HG03469 (cell line): ENCODE measurements around the gene TIAL1.
"Not testable (repeated sequence)": the region's sequence is repeated elsewhere in the genome, so short reads cannot be mapped to it uniquely, and the experiment has no call there.

Experiments
- ATAC-seq: cut with Tn5 transposase; IDR thresholded peaks from one replicate; pipeline ENCODE4 v1.9.1; 2021; ENCODE audit warnings: mild to moderate bottlenecking, moderate library complexity, moderate number of reproducible peaks; ENCODE audit not compliant: unreplicated experiment

Gene TIAL1

DNA sequence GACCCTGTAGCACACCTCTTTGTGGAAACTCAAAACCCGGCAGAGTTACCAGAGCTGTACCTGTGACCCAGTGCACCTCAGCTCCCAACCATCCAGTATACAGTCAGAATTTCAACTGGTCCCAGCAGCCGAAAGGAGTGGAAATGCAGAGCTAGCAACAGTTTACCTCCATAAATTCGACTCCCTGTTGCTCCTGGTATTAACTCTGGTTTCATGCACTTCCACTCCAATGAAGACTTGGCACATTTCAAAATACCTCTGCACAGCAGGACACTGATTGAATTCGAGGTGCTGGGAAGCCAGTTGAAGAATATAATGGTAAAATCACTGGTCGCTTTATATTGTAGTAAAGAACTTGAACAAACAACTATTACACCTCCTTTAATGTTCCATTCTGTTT, 17.9 kb upstream of the TIAL1 start:
- ATAC-seq, result no peak

DNA sequence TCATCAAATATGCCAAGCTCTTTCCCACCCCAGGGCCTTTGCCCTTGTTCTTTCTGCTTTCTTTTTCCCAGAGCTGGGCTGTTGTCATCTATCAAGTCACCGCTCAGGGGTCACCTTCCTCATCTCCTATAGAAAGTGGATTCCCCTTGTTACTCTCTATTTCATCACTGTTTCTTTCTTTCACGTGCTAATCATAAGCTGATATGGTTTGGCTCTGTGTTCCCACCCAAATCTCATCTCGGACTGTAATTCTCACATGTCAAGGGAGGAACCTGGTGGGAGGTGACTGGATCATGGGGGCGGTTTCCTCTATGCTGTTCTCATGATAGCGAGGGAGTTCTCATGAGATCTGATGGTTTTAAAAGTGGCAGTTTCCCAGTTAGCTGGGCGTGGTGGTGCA, 17.0 kb upstream of the TIAL1 start:
- ATAC-seq, result no peak

DNA sequence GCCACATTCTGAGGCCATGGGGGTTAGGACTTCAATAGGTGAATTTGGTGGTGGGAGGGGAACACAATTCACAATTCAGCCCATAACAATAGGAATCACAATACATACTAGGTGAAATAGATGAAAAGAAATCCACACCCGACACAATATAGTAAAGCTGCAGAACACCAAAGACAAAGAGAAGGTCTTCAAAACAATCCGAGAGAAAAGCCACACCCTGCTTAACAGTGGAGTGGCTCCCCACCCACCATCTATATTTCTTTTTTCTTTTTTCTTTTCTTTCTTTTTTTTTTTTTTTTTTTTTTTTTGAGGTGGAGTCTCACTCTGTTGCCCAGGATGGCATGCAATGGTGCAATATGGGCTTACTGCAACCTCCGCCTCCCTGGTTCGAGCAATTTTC, 14.7 kb upstream of the TIAL1 start:
- ATAC-seq, result no peak

DNA sequence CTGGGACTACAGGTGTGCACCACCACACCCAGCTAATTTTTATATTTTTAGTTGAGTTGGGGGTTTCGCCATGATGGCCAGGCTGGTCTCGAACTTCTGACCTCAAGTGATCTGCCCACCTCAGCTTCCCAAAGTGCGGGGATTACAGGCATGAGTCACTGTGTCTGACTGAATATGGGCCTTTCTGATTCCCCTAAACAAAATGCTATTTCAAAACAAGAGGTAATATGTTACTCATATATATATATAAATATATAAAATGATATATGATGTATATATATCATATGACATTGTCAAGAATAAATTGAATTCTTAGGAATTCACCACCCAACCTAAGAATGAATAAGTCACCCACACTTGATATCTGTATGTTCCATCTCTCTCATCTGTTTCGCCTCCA, 12.8 kb upstream of the TIAL1 start:
- no peak for ATAC-seq

DNA sequence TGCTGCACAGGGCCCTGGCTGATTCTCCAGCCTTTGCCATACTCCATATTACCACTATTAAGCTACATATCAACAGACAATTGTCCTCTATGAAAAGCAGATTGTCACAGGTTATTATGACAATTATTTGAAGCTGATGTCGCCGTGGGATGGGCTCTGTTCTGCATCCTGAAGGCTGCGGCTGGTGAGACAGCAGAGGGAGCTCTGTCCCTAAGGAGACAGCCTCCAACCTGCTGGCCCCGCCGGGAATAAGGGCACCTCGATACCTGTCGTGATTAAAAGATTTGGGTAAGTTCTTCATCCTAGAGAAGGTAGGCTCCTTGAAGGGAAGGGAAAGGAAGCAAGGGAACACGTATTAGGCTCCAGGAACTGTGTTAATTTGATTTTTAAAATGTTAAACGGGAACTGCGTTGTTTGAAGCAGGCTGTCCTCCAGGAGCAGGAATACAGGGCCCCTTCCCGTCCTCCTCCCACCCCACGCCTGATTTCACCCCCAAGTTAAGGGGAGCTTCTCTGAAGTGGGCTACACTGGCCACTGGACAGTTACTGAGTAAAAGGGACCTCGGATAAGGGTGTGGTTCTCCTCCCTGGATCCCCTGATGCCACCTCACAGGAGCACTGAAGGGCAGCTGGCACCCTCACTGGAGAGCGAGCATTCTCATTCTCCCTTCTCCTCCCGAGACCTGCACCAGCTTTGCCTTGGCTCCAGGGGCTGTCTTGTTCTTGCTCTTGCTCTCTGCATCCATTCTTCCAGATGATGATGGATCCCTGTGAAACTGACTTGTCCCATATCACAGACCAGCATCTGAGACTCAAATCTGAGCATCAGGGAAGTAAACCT, 11.8 kb upstream of the TIAL1 start:
- ATAC-seq, result no peak

DNA sequence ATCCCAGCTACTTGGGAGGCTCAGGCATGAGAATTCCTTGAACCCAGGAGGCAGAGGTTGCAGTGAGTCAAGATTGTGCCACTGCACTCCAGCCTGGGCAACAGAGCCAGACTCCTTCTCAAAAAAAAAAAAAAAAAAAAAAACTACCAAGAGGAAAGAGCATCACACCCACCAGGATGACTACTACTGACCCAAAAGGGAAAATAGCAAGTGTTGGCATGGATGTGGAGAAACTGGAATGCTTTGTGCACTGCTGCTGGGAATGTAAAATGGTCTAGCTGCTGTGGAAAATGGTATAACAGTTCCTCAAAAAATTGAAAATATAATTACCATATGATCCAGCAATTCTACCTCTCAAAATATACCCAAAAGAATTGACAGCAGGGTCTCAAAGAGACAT, 7.7 kb upstream of the TIAL1 start:
- no peak for ATAC-seq

DNA sequence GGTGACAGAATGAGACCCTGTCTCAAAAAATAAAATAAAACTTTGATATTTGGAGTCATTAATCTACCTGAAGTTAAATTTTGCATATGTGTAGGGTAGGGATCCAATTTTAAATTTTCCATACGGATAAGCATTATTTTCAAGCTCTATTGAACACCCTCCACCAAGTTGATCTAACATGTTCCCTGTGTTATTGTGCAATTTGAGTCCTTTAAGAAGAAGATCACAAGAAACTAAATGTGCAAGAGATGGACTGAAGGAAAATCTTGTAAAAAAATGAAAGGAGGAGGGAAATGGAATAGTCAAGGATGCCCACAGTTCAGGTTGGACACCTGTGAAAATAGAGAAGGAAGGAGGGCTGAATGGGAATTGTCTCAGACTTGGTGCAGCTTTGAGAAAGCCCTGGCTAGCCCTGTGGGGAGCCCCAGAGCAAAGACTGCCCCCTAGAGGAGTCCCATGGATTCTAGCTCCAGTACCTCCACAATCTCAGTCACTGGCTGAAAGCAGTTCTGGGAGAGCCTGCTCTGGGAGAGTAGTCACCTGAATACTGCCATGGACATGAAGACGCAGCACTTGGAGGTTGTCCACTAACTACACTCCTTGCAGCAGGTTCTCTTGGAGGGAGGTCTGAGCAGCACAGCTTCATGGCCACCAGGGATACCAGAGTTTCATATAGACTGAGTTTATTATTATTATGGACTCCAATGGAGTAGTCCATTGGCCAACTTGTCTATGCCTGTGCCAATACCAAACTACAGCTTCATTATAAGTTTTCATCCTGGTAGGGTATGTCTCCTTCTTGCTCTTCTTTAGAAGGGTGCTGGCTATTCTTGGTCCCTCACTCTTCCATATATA, 5.7 kb upstream of the TIAL1 start:
- no peak for ATAC-seq

DNA sequence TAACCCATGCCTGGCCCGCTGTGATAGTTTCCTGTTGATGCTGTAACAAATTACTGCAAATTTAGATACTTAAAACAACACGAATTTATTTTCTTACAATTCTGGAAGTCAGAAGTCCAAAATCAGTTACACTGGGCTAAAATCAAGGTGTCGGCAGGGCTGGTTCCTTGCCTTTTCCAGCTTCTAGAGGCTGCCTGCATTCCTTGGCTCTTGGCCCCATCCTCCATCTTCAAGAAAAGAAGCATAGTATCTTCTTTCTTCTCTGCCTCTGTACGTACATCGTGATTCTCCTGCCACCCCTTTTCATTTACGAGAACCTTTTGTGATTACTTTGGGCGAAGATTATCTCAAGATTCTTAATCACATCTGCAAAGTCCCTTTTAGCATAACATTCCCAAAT, 1.6 kb upstream of the TIAL1 start:
- no peak for ATAC-seq

DNA sequence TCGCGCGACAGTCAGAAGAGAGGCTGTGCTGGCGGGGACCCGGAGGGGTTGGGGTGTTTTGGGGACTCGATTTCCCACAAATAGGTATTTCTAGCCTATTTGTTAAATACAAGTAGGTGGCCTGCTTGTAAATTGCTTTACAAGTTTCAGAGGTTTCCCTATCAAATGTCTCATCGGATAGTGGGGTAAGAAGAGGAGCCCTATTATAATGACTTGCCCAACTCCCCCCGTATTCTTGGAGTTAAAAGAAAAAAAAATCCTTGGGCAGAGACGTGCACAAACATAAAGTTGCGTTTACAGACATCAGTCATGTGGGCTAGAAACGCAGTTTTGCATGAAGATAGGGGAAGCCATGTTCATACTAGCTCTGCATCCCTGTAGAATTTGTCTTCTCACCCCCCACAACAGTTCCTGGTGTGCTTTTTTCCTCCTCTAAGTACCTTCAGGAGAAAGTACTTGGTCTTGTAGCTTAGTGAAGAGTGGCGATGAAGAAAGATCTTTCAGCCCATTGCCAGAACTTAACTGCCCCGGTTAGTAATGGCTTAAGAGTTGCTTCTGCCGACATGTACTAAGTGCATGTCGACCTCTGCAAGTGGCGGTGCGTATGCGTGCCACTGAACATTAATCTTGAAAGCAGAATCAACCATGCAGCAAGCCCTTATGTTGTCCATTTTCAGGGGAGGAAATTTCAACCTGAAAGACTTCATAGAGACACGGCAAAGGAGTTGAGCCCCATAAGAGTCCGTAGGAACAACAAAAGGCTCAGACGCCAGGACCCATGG, 832 bp upstream of the TIAL1 start:
- no peak for ATAC-seq

DNA sequence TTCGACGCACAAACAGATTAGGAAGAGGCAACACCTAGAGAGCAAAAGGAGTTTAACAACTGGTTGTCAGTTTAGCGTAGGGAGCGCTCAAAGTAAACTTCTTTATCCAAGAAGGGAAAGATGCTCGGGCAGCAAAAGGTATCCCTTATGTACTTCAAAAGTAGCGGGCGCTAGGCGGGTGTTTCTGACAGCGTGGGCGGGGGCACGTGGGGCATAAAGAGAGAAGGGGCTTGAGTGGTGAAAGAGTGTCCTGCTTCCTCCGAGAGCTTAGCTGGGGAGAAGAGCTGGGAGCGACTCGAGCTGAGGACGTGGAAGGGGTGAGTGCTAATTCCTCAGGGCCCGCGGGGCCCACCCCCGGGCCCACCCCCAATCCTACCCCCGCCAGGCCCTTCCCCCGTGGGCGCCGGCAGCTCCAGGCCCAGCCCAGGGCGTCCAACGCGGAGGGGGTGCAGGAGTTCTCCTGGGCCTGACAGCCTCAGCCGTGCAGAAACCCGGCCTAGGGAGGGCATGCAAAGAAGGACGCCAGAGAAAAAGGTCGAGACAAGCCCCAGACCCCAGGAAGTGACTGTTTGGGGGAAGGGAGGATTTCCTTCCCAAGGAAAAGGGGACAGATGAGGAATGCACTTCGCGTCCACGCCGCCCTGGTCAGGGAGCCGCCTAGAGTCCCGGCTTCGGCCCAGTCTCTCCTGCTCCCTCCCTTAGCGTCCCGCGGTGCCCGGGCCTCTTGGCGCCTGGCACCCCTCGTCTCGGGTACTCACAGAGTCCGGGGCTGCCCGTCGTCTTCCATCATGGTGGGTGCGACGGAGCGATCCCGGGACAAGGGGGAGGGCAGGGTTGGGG, 868 bp downstream of the TIAL1 start:
- no peak for ATAC-seq

DNA sequence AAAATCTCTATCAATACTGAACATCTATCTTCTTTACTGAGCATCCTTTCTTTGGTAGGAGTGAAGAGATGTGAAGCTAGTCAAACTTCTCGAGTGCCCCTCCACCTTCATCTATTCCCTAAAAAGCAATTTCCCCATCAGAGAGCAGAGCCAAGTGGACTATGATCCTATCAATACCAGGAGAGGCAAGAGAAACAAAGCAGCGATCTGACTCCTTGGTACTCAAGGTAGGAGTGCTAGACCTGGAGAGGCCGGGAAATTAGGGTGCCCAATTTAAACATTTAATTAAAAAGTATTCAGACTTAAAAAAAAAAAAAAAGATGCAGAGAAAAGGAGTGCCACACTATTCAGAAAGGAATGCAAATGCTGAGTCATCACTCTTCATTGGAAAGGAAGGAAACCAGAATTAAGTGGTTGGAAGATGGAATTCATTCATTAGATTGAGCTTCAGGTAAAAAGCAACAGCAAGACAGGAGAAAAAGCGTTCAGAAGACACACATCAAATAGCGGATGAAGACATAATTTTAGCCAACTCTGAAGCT, 1.6 kb downstream of the TIAL1 start:
- no peak for ATAC-seq

DNA sequence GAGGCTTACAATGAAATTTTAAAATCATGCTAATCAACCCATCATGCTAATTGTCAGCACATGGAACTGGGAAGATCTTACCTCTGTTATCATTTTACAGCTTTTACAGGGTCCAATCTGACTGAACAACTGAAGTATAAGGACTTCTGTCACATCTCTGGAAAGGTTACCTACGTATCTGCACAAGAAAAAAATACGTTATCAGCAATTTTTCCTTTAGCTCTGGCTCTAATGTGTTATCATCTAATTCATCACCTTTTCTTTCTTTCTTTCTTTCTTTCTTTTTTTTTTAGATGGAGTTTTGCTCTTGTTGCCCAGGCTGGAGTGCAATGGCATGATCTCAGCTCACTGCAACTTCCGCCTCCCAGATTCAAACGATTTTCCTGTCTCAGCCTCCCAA, 8.7 kb downstream of the TIAL1 start:
- no peak for ATAC-seq

DNA sequence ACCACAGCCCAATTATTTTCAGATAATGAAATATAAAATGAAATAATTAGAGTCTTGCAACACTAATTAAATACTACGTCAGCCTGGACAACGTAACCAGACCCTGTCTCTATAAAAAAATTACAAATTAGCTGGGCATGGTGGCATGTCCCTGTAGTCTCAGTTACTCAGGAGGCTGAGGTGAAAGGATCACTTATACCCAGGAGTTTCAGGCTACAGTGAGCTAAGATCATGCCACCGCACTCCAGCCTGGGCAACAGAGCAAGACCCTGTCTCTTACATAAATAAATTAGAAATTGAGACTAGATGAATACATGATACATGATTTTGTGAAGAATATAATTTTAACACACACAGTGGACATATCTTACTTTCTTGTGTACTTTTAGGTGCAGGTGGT, 18.4 kb downstream of the TIAL1 start:
- ATAC-seq, result no peak

DNA sequence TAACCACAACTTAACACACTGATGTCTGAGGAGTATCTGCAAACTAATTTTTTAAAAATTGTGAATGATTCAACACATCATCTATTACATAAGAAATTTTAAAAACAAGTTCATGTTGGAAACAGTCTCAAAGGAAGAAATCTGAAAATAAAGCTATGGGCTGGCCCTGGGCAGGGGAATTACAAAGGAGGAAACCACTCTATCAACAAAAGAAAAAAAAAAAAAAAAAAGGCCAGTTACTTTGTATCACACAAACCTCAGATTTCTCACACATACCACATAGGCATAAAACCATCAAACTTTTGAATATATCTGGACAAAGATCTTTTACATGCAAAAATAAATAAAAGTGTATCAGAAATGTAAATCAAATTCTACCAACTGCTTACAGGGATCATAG, 20.8 kb downstream of the TIAL1 start:
- no peak for ATAC-seq

DNA sequence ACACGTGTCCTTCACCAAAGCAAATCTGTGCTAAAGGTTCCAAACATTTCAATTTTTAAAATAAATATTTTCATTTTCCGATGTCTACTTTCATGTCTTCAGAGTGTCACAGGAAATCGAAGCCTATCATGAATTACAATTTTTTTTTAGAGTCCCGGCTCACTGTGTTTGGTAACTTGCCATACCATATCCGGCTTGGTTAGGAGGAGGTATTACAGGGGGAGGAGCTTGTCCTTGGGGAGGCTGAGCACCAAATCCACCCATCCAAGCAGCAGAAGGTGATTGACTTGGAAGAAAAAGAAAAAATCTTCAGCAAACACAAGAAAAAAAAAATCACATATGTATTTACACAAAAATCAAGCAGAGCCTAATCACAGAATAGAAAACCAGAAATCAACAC, 21.3 kb downstream of the TIAL1 start:
- ATAC-seq, result no peak

DNA sequence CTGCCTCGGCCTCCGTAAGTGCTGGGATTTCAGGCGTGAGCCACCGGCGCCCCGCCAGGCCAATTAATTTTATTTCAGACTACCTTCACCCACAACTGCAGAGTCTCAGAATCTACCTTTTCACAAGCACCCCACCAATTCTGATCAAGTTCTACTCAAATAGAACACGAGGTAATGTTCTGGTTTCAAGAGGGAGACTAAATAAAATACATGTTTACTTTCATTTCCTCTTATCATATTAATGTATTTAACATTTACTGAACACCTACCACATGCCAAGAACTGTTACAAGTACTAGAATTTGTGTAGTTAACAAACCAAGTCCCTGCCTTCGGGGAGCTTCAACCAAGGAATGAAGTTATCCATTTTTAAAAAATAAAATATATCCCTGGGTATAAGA, 28.8 kb downstream of the TIAL1 start:
- no peak for ATAC-seq

DNA sequence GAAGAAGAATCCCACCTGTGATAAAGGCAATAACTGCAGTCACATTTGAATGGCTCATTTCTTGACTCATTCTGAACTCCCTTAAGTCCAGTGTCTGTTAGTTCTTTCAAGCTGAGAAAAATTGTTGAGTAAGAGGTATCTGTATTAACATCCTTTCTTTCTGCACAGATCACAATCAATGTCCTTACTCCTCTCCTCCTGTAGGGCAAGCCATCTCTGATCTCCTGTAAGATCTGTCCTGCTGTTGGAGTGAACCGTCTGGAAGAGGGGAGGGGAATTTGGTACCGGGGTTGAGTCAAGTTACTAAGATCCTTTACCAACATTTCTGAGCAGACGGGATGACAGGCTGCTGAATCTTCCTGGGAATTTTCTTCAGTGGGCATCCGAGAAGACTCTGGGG, 34.7 kb downstream of the TIAL1 start:
- ATAC-seq, result no peak

DNA sequence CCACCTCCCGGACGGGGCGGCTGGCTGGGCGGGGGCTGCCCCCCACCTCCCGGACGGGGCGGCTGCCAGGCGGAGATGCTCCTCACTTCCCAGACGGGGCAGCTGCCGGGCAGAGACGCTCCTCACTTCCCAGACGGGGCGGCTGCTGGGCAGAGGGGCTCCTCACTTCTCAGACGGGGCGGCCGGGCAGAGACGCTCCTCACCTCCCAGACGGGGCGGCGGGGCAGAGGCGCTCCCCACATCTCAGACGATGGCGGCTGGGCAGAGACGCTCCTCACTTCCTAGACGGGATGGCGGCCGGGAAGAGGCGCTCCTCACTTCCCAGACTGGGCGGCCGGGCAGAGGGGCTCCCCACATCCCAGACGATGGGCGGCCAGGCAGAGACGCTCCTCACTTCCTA, 37.3 kb downstream of the TIAL1 start:
- ATAC-seq, result not testable (repeated sequence)

DNA sequence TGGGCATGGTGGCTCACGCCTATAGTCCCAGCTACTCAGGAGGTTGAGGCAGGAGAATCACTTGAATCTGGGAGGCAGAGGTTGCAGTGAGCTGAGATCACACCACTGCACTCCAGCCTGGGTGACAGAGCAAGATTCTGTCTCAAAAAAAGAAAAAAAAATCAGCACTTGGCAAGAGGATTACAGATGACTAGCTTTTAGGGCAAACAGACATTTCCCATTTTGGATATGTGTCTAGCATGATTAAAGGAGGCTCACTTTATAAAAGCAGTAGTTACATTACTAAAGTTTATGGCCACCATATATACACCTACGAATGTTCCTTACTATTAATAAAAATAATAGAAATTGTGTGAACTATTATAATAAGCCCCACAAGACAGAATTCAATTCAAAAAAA, 40.7 kb downstream of the TIAL1 start:
- not testable (repeated sequence) for ATAC-seq

DNA sequence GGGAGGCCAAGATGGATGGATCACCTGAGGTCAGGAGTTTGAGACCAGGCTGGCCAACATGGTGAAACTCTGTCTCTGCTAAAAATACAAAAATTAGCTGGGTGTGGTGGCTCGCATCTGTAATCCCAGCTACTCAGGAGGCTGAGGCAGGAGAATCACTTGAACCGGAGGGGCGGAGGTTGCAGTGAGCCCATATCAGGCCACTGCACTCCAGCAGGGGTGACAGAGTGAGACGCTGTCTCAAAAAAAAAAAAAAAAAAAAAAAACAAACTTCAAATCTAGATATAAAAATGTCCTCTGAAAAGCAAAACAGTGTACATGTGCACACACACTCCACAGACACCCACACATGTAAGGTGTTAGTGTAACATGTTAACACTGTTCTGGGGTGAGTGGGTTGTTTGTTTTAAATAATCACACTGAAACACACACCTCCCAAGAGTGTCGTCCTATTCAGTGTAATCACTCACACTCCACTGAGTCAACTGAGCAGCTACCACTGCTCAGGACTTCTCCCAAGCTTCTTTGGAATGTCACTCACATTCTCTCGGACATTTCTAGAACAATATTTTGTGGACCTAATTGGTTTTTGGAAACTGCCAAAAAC, 41.5 kb downstream of the TIAL1 start:
- no peak for ATAC-seq
